ENCODE results near the gene ZRANB3. TPM values are rescaled to one million over a fixed set of nuclear protein-coding genes. Genes with fewer than 3 reads are reported as not detected.

ZRANB3 gene
- total RNA-seq, 1 donor from 2014 or later: 8.9 TPM

DNA sequence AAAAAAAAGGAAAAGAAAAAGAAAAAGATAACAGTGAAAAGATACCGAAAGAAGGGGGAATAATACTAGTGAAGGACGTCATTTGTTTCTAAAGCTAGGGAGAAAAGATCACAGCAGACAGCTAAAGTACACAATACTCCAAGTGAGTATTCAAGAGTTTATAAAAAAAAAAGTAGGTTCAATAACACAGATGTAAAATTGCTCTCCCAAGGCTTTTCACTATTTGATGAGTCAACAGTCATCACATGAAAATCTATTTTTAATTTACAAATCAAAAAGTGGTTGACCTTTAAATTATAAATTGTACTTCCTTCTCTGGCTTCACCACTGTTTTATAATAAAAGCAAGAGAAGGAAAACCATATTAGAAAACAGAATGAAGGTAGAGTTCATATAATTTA is 144.0 kb downstream of the ZRANB3 start:
- H3K4me1 Mint-ChIP-seq (ENCODE audit: low read depth, unreplicated experiment): no peaks in the 10 kb centered on the region
- H3K9me3 ChIP-seq (ENCODE audit: insufficient read depth, low read depth, low read length): no peaks in the 10 kb centered on the region
- H3K36me3 Mint-ChIP-seq (ENCODE audit: low read depth, unreplicated experiment): peaks cover 2% of the 10 kb centered on the region
- H3K79me2 ChIP-seq (ENCODE audit: insufficient read depth, low read length): no peaks in the 10 kb centered on the region
- H3K4me3 Mint-ChIP-seq (ENCODE audit: unreplicated experiment): no peak overlapping the region
- DNase-seq (ENCODE audit: low read depth) (no peak), FAIRE-seq (no peak)
- no peak overlapping the region for H3K4me3 ChIP-seq (ENCODE audit: insufficient read depth, low read depth, low read length)
- no peaks in the 10 kb centered on the region for H3K27me3 ChIP-seq (ENCODE audit: insufficient read depth, low read length)
- no peaks in the 10 kb centered on the region for H3K36me3 ChIP-seq (ENCODE audit: insufficient read depth, low read length)
- no peaks in the 10 kb centered on the region for H4K20me1 ChIP-seq (ENCODE audit: insufficient read depth, low read length)
- TF ChIP-seq, protein P1, sequence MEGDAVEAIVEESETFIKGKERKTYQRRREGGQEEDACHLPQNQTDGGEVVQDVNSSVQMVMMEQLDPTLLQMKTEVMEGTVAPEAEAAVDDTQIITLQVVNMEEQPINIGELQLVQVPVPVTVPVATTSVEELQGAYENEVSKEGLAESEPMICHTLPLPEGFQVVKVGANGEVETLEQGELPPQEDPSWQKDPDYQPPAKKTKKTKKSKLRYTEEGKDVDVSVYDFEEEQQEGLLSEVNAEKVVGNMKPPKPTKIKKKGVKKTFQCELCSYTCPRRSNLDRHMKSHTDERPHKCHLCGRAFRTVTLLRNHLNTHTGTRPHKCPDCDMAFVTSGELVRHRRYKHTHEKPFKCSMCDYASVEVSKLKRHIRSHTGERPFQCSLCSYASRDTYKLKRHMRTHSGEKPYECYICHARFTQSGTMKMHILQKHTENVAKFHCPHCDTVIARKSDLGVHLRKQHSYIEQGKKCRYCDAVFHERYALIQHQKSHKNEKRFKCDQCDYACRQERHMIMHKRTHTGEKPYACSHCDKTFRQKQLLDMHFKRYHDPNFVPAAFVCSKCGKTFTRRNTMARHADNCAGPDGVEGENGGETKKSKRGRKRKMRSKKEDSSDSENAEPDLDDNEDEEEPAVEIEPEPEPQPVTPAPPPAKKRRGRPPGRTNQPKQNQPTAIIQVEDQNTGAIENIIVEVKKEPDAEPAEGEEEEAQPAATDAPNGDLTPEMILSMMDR (IDR thresholded peaks at IDR 0.05; ENCODE audit: insufficient read depth, low read depth, low read length): no peak
- TF ChIP-seq EZH2 (IDR thresholded peaks at IDR 0.05; ENCODE audit: insufficient read depth, low read length): no peak
- H3K27me3 Mint-ChIP-seq (ENCODE audit: low read depth, unreplicated experiment): no peaks in the 10 kb centered on the region
- no peak overlapping the region for H3K27ac ChIP-seq (ENCODE audit: low read depth, low read length)
- no peak overlapping the region for H3K4me2 ChIP-seq (ENCODE audit: low read length)
- H2AFZ ChIP-seq (ENCODE audit: low read depth, low read length): no peak overlapping the region
- no peak overlapping the region for H3K27ac Mint-ChIP-seq (ENCODE audit: unreplicated experiment)
- peaks cover 3% of the 10 kb centered on the region for H3K9me3 Mint-ChIP-seq (ENCODE audit: unreplicated experiment)
- H3K4me1 ChIP-seq (ENCODE audit: insufficient read depth, low read length): no peaks in the 10 kb centered on the region
- no peak overlapping the region for H3K9ac ChIP-seq (ENCODE audit: low read length)

DNA sequence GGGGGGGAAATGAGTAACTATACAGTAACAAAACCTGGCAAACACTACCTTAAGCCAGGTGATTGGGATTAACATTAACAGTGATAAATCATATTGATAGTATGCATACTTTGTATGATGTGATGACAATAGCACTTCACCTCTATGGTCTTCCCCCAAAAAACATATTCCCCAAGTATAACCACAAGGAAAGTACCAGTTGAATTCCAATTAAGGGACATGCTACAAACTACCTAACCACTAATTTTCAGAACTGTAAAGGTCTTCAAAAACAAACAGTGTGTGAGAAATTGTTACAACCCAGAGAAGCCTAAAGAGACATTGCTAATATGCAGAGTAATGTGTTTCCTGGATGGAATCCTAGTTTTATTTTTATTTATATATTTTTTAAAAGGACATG is 152.4 kb downstream of the ZRANB3 start:
- FAIRE-seq: no peak

DNA sequence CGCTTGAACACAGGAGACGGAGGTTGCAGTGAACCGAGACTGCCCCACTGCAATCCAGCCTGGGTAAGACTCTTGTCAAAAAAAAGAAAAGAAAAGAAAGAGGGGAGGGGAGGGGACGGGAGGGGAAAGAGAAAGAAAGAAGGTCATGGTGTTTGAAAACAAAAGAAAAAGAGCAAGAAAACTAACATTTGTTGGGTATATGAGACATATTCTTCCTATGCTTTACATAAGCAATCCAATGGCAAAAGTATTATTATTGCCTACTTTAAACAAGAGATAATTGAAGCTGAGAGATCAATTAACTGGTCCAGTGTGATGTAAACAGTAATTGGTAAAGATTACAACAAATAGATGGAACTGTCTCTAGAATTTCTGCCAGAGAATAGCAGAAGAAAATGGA is 157.3 kb downstream of the ZRANB3 start:
- Histone ChIP-seq H3K79me2 (ENCODE audit: insufficient read depth, low read length) (no peaks in the 10 kb centered on the region), H3K9ac (ENCODE audit: low read length) (no peak overlapping the region), H3K4me3 (ENCODE audit: insufficient read depth, low read depth, low read length) (no peak overlapping the region), H3K36me3 (ENCODE audit: insufficient read depth, low read length) (no peaks in the 10 kb centered on the region), H3K9me3 (ENCODE audit: insufficient read depth, low read depth, low read length) (no peaks in the 10 kb centered on the region), H3K4me2 (ENCODE audit: low read length) (no peak overlapping the region), H2AFZ (ENCODE audit: low read depth, low read length) (no peak overlapping the region), H3K27me3 (ENCODE audit: insufficient read depth, low read length) (no peaks in the 10 kb centered on the region), H3K27ac (ENCODE audit: low read depth, low read length) (no peak overlapping the region), H3K4me1 (ENCODE audit: insufficient read depth, low read length) (no peaks in the 10 kb centered on the region), H4K20me1 (ENCODE audit: insufficient read depth, low read length) (no peaks in the 10 kb centered on the region)
- no peaks in the 10 kb centered on the region for H3K27me3 Mint-ChIP-seq (ENCODE audit: low read depth, unreplicated experiment)
- TF ChIP-seq, protein P1 (IDR thresholded peaks at IDR 0.05; ENCODE audit: insufficient read depth, low read depth, low read length): no peak
- no peak for TF ChIP-seq EZH2 (IDR thresholded peaks at IDR 0.05; ENCODE audit: insufficient read depth, low read length)
- H3K4me3 Mint-ChIP-seq (ENCODE audit: unreplicated experiment): no peak overlapping the region
- no peaks in the 10 kb centered on the region for H3K4me1 Mint-ChIP-seq (ENCODE audit: low read depth, unreplicated experiment)
- DNase-seq (ENCODE audit: low read depth) (no peak), FAIRE-seq (no peak)
- no peaks in the 10 kb centered on the region for H3K36me3 Mint-ChIP-seq (ENCODE audit: low read depth, unreplicated experiment)
- H3K9me3 Mint-ChIP-seq (ENCODE audit: unreplicated experiment): no peaks in the 10 kb centered on the region
- no peak overlapping the region for H3K27ac Mint-ChIP-seq (ENCODE audit: unreplicated experiment)

More for the DNA sequence above, 152.4 kb downstream of the ZRANB3 start:
- Mint-ChIP-seq H3K27ac (ENCODE audit: unreplicated experiment) (no peak overlapping the region), H3K4me3 (ENCODE audit: unreplicated experiment) (no peak overlapping the region), H3K27me3 (ENCODE audit: low read depth, unreplicated experiment) (no peaks in the 10 kb centered on the region), H3K9me3 (ENCODE audit: unreplicated experiment) (peaks cover 13% of the 10 kb centered on the region), H3K36me3 (ENCODE audit: low read depth, unreplicated experiment) (peaks cover 6% of the 10 kb centered on the region), H3K4me1 (ENCODE audit: low read depth, unreplicated experiment) (no peaks in the 10 kb centered on the region)
- Histone ChIP-seq H3K9ac (ENCODE audit: low read length) (no peak overlapping the region), H3K4me2 (ENCODE audit: low read length) (no peak overlapping the region), H3K4me1 (ENCODE audit: insufficient read depth, low read length) (no peaks in the 10 kb centered on the region), H3K36me3 (ENCODE audit: insufficient read depth, low read length) (no peaks in the 10 kb centered on the region), H2AFZ (ENCODE audit: low read depth, low read length) (no peak overlapping the region), H3K27me3 (ENCODE audit: insufficient read depth, low read length) (no peaks in the 10 kb centered on the region), H3K79me2 (ENCODE audit: insufficient read depth, low read length) (no peaks in the 10 kb centered on the region), H3K9me3 (ENCODE audit: insufficient read depth, low read depth, low read length) (peaks cover 4% of the 10 kb centered on the region), H4K20me1 (ENCODE audit: insufficient read depth, low read length) (no peaks in the 10 kb centered on the region), H3K4me3 (ENCODE audit: insufficient read depth, low read depth, low read length) (no peak overlapping the region), H3K27ac (ENCODE audit: low read depth, low read length) (no peak overlapping the region)
- TF ChIP-seq, protein P1 (IDR thresholded peaks at IDR 0.05; ENCODE audit: insufficient read depth, low read depth, low read length): no peak
- no peak for TF ChIP-seq EZH2 (IDR thresholded peaks at IDR 0.05; ENCODE audit: insufficient read depth, low read length)
- DNase-seq (ENCODE audit: low read depth): no peak
